LNCaP clone FGC (cell line): ENCODE measurements around the gene OTUD5.

Experiments used
- DNase-seq: peaks from one replicate; pipeline ENCODE4 v3.0.0-alpha.2; 2011; ENCODE audit warnings: low read depth
- H3K4me3 ChIP-seq: 2 replicates; pipeline ENCODE4 v1.5.1; 2011; ENCODE audit warnings: mild to moderate bottlenecking, low read depth, low read length, control low read depth
- TF ChIP-seq, protein P1 (sequence below): IDR thresholded peaks from 2 replicates; pipeline ENCODE4 v1.5.1; 2012; ENCODE audit warnings: mild to moderate bottlenecking; ENCODE audit not compliant: control insufficient read depth, insufficient read depth; ENCODE audit errors: extremely low read depth

The OTUD5 gene

DNA sequence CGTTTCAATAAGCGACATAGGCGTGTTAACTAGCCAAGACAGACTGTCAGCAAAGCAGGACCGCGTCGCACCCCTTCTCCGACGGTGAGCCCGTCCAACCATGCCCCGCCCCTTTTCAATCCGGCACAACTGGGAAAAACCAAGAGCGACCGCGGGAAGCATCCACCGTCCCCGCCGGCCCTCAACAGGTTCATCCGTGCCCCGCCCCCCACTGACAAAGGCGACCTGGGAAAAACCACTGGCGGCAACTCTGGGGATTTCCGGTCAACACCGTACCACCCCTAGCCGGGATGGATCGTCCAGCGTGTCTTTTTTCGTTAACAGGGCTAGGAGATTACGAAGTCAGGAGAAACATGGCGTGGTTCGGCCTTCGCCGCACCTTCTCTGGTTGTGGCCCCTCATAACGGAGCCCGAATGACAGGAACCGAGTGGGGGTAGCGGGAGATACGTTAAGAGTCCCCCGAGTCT is 60.2 kb downstream of the OTUD5 start:
- TF ChIP-seq, protein P1, sequence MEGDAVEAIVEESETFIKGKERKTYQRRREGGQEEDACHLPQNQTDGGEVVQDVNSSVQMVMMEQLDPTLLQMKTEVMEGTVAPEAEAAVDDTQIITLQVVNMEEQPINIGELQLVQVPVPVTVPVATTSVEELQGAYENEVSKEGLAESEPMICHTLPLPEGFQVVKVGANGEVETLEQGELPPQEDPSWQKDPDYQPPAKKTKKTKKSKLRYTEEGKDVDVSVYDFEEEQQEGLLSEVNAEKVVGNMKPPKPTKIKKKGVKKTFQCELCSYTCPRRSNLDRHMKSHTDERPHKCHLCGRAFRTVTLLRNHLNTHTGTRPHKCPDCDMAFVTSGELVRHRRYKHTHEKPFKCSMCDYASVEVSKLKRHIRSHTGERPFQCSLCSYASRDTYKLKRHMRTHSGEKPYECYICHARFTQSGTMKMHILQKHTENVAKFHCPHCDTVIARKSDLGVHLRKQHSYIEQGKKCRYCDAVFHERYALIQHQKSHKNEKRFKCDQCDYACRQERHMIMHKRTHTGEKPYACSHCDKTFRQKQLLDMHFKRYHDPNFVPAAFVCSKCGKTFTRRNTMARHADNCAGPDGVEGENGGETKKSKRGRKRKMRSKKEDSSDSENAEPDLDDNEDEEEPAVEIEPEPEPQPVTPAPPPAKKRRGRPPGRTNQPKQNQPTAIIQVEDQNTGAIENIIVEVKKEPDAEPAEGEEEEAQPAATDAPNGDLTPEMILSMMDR: no peak
- peak; percentile 76 for DNase-seq
- H3K4me3 ChIP-seq: peak overlapping the region; percentile 88

DNA sequence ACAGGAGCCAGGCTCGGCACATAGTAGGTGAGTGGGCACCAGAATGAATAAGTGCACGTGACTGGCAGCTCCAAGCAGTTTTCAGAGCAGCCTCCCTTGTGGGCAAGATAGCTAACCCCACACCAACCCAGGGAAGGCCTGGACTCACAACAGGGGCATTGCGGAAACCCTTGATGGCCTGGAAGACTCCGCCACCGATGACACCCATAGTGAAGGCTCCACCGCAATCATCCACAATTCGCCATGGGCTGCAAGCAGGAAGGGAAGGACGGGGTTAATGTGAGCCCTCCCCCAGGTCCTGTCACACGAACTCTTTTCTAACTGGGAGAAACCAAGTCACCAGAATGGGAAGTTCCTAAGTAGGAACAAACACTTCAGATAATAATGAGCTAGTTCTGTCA is 60.8 kb downstream of the OTUD5 start:
- TF ChIP-seq, protein P1: no peak
- H3K4me3 ChIP-seq: peak overlapping the region; percentile 88
- peak; percentile 34 for DNase-seq

DNA sequence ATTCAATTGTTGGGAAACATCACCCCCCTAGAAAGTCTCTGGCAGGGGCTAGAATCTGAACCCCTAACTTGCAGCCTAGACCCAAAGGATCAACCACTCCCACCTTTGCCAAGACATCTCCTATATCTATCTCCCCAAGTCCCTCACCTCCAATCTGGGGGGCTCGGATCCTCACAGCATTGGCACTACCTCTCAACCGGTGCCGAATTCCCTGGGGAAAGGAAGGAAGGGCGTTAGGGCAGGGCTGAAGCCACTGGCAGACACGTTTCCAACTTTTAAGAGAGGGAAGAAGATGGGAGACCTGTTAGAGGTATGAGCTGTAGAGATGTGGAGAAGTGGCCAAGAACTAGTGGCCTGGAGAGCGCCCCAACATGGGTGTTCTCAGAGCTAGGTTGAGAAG is 62.5 kb downstream of the OTUD5 start:
- TF ChIP-seq, protein P1: no peak
- no peak overlapping the region for H3K4me3 ChIP-seq
- DNase-seq: no peak

DNA sequence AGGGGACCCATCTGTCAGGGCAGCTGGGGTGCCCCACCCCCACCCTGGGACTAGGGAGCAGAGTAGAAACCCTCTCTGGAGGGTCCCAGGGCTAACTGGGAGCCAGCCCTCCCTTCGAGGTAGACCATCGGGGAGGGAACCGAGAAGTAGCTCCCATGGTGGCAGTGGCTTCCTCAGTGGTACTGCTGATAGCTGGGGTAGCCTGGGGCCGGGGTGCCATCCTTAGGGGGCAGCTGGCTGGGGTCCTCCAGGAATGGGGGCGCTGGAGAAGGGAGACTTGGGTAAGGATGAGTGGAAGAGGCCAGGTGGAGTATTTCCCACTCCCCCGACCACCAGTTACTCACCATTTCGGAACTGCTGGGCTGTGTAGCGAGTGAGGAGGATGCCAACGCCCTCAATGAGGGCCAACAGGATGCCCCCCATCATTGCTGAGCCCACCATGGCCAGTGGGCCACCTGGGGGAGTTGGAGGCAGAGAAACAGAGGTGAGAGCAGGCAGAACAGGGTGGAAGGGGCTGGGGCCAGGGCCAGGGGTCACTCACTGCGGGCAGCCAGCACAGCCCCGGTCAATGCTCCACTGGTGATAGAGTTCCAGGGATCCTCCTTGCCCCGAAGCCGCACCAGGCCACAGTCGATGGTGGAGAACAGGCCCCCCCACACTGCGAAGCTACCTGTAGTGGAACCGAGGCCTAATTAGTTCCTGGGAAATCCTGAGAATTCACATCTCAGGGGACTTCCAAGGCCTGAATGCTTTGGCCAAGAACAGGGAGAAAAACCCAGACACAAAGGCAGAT is 63.7 kb downstream of the OTUD5 start:
- TF ChIP-seq, protein P1: no peak
- no peak overlapping the region for H3K4me3 ChIP-seq
- DNase-seq: no peak

DNA sequence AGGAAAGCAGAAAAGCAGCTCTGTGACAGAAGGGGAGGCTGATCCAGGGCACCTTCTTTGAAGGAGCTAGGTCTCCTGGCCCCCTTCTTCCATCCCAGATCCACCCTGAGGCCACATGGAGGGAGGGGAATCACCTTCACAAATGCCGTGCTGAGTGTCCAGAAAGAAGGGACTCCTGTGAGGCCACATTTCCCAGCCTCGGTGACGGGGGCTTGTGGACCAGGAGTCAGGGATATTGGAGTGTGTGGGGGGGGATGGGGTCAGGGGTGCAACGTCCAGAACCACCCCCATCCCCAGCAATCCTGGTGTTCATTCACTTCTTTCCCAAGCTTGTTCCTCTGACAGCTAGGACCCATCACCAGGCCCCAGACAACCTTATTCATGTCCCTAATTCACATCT is 64.5 kb downstream of the OTUD5 start:
- TF ChIP-seq, protein P1: no peak
- no peak for DNase-seq
- H3K4me3 ChIP-seq: no peak overlapping the region

DNA sequence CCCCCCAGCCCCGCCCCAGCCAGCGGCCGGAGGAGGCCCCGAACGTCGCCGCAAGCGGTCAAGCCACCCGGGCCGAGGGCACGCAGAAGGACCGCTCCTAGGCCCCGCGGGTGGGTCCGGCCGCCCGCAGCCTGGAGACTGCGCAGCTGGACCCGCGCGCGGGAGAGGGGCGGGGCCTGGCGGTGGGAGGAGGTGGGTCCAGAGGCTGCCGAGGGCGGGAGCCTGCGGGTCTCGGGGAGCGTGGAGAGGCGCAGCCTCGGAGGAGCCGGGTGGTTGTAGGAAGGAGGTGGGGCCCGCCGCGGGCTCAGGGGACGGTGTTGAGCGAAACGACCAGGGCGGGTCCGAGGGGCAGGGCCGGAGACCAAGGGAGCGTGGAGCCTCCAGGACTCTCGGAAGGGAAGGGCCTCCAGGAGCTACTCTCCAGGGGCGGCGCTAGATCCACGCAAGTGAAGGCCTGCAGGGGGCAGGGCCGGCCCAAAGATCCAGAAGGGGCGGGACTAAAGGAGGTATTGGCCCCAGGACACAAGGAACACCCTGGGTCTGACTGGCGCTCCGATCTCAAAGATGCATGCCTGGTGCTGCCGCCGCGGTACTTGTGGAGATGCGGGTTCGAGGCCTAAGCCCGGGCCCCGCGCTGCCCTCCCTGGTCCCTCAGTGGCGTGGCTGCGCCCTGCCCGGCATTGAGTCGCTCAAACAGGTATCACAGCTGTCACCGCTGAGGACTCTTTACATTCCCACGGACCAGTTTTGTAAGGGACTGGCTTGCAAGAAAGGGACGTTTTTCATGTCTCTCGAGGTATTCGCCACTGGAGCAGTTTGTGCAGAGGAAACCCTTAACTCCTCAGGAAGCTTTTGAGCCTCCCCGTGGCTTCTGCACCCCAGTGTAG is 65.8 kb downstream of the OTUD5 start:
- DNase-seq: peak; percentile 62
- TF ChIP-seq, protein P1: peak; percentile 49
- peak overlapping the region; percentile 47 for H3K4me3 ChIP-seq
